Astrocyte (in vitro differentiated cells and primary cell): ENCODE measurements around the gene AFMID.

ENCODE experiments used
- EZH2 ChIP-seq: IDR thresholded peaks from 2 replicates; pipeline ENCODE4 v1.6.1; 2012; ENCODE audit warnings: mild to moderate bottlenecking, low read length, inconsistent platforms; ENCODE audit not compliant: insufficient read depth
- TF ChIP-seq, protein P1 (sequence below): IDR thresholded peaks from 2 replicates; pipeline ENCODE4 v1.5.1; 2011; ENCODE audit warnings: low read depth, mild to moderate bottlenecking, inconsistent platforms, low read length, moderate library complexity; ENCODE audit not compliant: insufficient read depth

DNA sequence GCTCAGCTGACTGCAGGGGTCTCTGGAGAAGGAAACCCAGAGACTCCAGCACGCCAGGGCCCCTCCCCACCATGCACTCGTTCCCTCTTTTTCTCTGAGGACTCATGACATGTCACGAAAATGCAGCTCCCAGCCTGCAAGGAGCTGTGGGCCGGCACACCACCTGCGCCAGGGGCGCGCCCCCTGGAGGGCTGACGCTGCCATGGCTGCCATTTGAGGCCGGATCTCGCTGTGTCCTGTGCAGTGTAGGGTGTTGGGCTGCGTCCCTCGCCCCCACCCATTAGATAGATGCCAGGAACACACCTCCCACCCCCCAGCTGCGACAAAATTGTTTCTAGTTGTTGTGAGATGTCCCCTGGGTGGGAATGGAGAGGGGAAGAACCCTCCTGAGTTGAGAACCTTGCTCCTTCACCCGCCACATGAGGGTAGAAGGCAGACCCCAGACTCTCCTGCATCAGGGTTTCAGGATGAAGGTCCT, 10.6 kb upstream of the AFMID start:
- TF ChIP-seq, protein P1, sequence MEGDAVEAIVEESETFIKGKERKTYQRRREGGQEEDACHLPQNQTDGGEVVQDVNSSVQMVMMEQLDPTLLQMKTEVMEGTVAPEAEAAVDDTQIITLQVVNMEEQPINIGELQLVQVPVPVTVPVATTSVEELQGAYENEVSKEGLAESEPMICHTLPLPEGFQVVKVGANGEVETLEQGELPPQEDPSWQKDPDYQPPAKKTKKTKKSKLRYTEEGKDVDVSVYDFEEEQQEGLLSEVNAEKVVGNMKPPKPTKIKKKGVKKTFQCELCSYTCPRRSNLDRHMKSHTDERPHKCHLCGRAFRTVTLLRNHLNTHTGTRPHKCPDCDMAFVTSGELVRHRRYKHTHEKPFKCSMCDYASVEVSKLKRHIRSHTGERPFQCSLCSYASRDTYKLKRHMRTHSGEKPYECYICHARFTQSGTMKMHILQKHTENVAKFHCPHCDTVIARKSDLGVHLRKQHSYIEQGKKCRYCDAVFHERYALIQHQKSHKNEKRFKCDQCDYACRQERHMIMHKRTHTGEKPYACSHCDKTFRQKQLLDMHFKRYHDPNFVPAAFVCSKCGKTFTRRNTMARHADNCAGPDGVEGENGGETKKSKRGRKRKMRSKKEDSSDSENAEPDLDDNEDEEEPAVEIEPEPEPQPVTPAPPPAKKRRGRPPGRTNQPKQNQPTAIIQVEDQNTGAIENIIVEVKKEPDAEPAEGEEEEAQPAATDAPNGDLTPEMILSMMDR, result peak; percentile 72
- no peak for TF ChIP-seq EZH2
